Breast epithelium (tissue), 4 donors: ENCODE data around the gene ZBTB48. TPM values are rescaled to one million over a fixed set of nuclear protein-coding genes. Genes with fewer than 3 reads are reported as not detected.
A peak's percentile ranks its signal among the peaks of the same experiment; 100 is the strongest.
"Not testable (repeated sequence)": the region's sequence is repeated elsewhere in the genome, so short reads cannot be mapped to it uniquely, and the experiment has no call there.

Source experiments
- DNase-seq, 2 donors: peaks; one replicate each; pipeline ENCODE4 v3.0.0-alpha.2; 2019; ENCODE audit warnings: low spot score in 2 of 2
- H3K27ac ChIP-seq, 2 donors: fragments of 200-600 bp; sonication (generic) in 1 of 2; one replicate each; pipeline ENCODE4 v1.5.1; 2016 to 2019; ENCODE audit warnings: mild to moderate bottlenecking in 1 of 2
- H3K27me3 ChIP-seq, 2 donors: fragments of 200-600 bp; sonication (generic) in 1 of 2; one replicate each; pipeline versions ENCODE4 v1.5.1 to v1.6.0; 2017 to 2019; ENCODE audit warnings: control low read depth in 1 of 2, mild to moderate bottlenecking in 1 of 2
- H3K36me3 ChIP-seq: fragments of 200-600 bp; one replicate; pipeline ENCODE4 v1.5.1; 2019
- H3K4me1 ChIP-seq, 2 donors: fragments of 200-600 bp; sonication (generic); one replicate each; pipeline ENCODE4 v1.5.1; 2016 to 2019; ENCODE audit warnings: control low read depth in 1 of 2
- H3K4me3 ChIP-seq, 3 donors: fragments of 200-600 bp; sonication (generic); 1 replicate in 2 of 3; 2 replicates in 1 of 3; pipeline ENCODE4 v1.5.1; 2016 to 2019; ENCODE audit warnings: mild to moderate bottlenecking in 3 of 3, moderate library complexity in 2 of 3
- H3K9me3 ChIP-seq, 2 donors: fragments of 200-600 bp; sonication (generic) in 1 of 2; one replicate each; pipeline ENCODE4 v1.5.1; 2016 to 2019; ENCODE audit warnings: control low read depth in 1 of 2
- CTCF ChIP-seq, 3 donors: fragments of 450-650 bp; IDR thresholded peaks; one replicate each; pipeline ENCODE4 v1.5.1; 2016 to 2017; ENCODE audit warnings: antibody characterized with exemption in 3 of 3, mild to moderate bottlenecking in 3 of 3, moderate library complexity in 3 of 3
- POLR2A ChIP-seq: fragments of 450-650 bp; IDR thresholded peaks from one replicate; pipeline ENCODE4 v1.6.1; 2016; ENCODE audit warnings: antibody characterized with exemption, mild to moderate bottlenecking, moderate library complexity
- POLR2AphosphoS5 ChIP-seq, 3 donors: sonication (generic); formaldehyde crosslinking; IDR thresholded peaks; one replicate each; pipeline ENCODE4 v1.6.1; 2017; ENCODE audit warnings: antibody characterized with exemption in 3 of 3
- intact Hi-C: fragments of 100-400 bp; cut with DNase I; formaldehyde crosslinking; loops from one replicate; pipeline ENCODE4 v1.15.1; 2023; ENCODE audit warnings: low total_unique reads
- total RNA-seq, 3 donors: library from RNA; depleted of rRNA; stranded (reverse); fragments of >200 nt; gene quantifications; one replicate each; pipeline ENCODE4 v1.1.0, GENCODE V29; 2016

The ZBTB48 gene
- total RNA-seq, 3 donors from 2014 or later = 19.3 to 19.6 (median 19.4) TPM

GRCh38 chr1:6596351-6596750 lies 16.6 kb downstream of the ZBTB48 start:
- H3K27ac ChIP-seq = no peak overlapping the region
- intact Hi-C loops = no loop called here

GRCh38 chr1:6596886-6597776 lies 17.3 kb downstream of the ZBTB48 start:
- intact Hi-C loops = no loop called here

More at GRCh38 chr1:6596351-6596750, 16.6 kb downstream of the ZBTB48 start:
- H3K36me3 ChIP-seq = no peaks in the 10 kb centered on the region
- peak overlapping the region in 2 of 3 donors; percentile 27 to 73 for H3K4me3 ChIP-seq
- H3K27me3 ChIP-seq = no peaks in the 10 kb centered on the region
- H3K9me3 ChIP-seq = no peaks in the 10 kb centered on the region
- peaks cover 12 to 26% of the 10 kb centered on the region in 2 donors for H3K4me1 ChIP-seq
- TF ChIP-seq POLR2A (no peak), CTCF (IDR thresholded peaks at IDR 0.05) (no peak), POLR2AphosphoS5 (IDR thresholded peaks at IDR 0.05) (no peak)
- no peak for DNase-seq

GRCh38 chr1:6597777-6598131 lies 18.0 kb downstream of the ZBTB48 start:
- no peaks in the 10 kb centered on the region for H3K36me3 ChIP-seq
- TF ChIP-seq CTCF (IDR thresholded peaks at IDR 0.05) (no peak), POLR2AphosphoS5 (IDR thresholded peaks at IDR 0.05) (no peak), POLR2A (no peak)
- no peaks in the 10 kb centered on the region for H3K27me3 ChIP-seq
- peak overlapping the region in 2 of 3 donors; percentile 27 to 73 for H3K4me3 ChIP-seq
- H3K9me3 ChIP-seq = no peaks in the 10 kb centered on the region
- peak overlapping the region; percentile 49 to 99 for H3K27ac ChIP-seq
- H3K4me1 ChIP-seq = peaks cover 13 to 26% of the 10 kb centered on the region in 2 donors
- DNase-seq = no peak
- intact Hi-C loops = no loop called here

More at GRCh38 chr1:6596886-6597776, 17.3 kb downstream of the ZBTB48 start:
- Histone ChIP-seq H3K4me1 (peaks cover 12 to 26% of the 10 kb centered on the region in 2 donors), H3K27ac (peak overlapping the region; percentile 4 to 49), H3K9me3 (no peaks in the 10 kb centered on the region), H3K36me3 (no peaks in the 10 kb centered on the region), H3K27me3 (no peaks in the 10 kb centered on the region), H3K4me3 (peak overlapping the region; percentile 6 to 73 (median 27))
- DNase-seq = no peak
- TF ChIP-seq POLR2AphosphoS5 (IDR thresholded peaks at IDR 0.05) (no peak), POLR2A (no peak), CTCF (IDR thresholded peaks at IDR 0.05) (no peak)

GRCh38 chr1:6599141-6599975 lies 19.6 kb downstream of the ZBTB48 start:
- Histone ChIP-seq H3K36me3 (no peaks in the 10 kb centered on the region), H3K27ac (peak overlapping the region; percentile 98 to 99), H3K4me1 (peaks cover 15 to 29% of the 10 kb centered on the region in 2 donors)

GRCh38 chr1:6599991-6600390 lies 20.2 kb downstream of the ZBTB48 start:
- peaks cover 19 to 34% of the 10 kb centered on the region in 2 donors for H3K4me1 ChIP-seq
- H3K27ac ChIP-seq = peak overlapping the region; percentile 98 to 99
- intact Hi-C loops = not testable (repeated sequence)

More at GRCh38 chr1:6599141-6599975, 19.6 kb downstream of the ZBTB48 start:
- Histone ChIP-seq H3K27me3 (no peaks in the 10 kb centered on the region), H3K9me3 (no peaks in the 10 kb centered on the region), H3K4me3 (peak overlapping the region; percentile 73 to 97 (median 96))
- intact Hi-C loops = no loop called here
- no peak for TF ChIP-seq POLR2AphosphoS5 (IDR thresholded peaks at IDR 0.05)
- peak; percentile 15 for TF ChIP-seq POLR2A
- peak in 1 of 3 donors; percentile 34 for TF ChIP-seq CTCF (IDR thresholded peaks at IDR 0.05)
- DNase-seq = no peak

More at GRCh38 chr1:6599991-6600390, 20.2 kb downstream of the ZBTB48 start:
- not testable (repeated sequence) for DNase-seq, H3K27me3 ChIP-seq, H3K9me3 ChIP-seq, H3K36me3 ChIP-seq
- H3K4me3 ChIP-seq = peak overlapping the region; percentile 73 to 97 (median 96)
